Fibroblast of lung (primary cell): Measurements from ENCODE around the gene NAP1L1.

Experiments used
- EZH2 ChIP-seq: IDR thresholded peaks from 2 replicates; pipeline ENCODE4 v1.5.1; 2012; ENCODE audit warnings: low read length, control low read depth, mild to moderate bottlenecking; ENCODE audit errors: missing control alignments
- TF ChIP-seq, protein P1 (sequence below), 2 donors: IDR thresholded peaks in 1 of 2; conservative IDR thresholded peaks in 1 of 2; 1 replicate in 1 of 2; 2 replicates in 1 of 2; pipeline ENCODE4 v1.5.1; 2011 to 2012; ENCODE audit warnings: low read length in 2 of 2, control low read depth in 1 of 2, inconsistent platforms in 1 of 2, low read depth in 1 of 2, mild to moderate bottlenecking in 1 of 2

- TF ChIP-seq, protein P1, sequence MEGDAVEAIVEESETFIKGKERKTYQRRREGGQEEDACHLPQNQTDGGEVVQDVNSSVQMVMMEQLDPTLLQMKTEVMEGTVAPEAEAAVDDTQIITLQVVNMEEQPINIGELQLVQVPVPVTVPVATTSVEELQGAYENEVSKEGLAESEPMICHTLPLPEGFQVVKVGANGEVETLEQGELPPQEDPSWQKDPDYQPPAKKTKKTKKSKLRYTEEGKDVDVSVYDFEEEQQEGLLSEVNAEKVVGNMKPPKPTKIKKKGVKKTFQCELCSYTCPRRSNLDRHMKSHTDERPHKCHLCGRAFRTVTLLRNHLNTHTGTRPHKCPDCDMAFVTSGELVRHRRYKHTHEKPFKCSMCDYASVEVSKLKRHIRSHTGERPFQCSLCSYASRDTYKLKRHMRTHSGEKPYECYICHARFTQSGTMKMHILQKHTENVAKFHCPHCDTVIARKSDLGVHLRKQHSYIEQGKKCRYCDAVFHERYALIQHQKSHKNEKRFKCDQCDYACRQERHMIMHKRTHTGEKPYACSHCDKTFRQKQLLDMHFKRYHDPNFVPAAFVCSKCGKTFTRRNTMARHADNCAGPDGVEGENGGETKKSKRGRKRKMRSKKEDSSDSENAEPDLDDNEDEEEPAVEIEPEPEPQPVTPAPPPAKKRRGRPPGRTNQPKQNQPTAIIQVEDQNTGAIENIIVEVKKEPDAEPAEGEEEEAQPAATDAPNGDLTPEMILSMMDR (conservative IDR thresholded peaks at IDR 0.05 in 1 of 2, IDR thresholded peaks at IDR 0.05 in 1 of 2; ENCODE audit: low read depth in 1 of 2, low read length in 2 of 2), result no peak
- TF ChIP-seq EZH2, result no peak
Observed at GRCh38 chr12:76022506-76022905, 62.0 kb downstream of the NAP1L1 start.
